Mammary epithelial cell (primary cell): ENCODE results near the gene RGS19.

Source experiments
- EZH2 ChIP-seq: IDR thresholded peaks from 2 replicates; pipeline ENCODE4 v1.6.1; 2012; ENCODE audit warnings: low read length, inconsistent platforms, borderline replicate concordance
- TF ChIP-seq, protein P1 (sequence below), 2 donors: IDR thresholded peaks in 1 of 2; conservative IDR thresholded peaks in 1 of 2; 2 replicates each; pipeline ENCODE4 v1.5.1; 2011 to 2012; ENCODE audit warnings: inconsistent platforms in 2 of 2, low read length in 2 of 2, mild to moderate bottlenecking in 2 of 2, control low read depth in 1 of 2, low read depth in 1 of 2; ENCODE audit not compliant: insufficient read depth in 1 of 2; ENCODE audit errors: extremely low read depth in 1 of 2

DNA sequence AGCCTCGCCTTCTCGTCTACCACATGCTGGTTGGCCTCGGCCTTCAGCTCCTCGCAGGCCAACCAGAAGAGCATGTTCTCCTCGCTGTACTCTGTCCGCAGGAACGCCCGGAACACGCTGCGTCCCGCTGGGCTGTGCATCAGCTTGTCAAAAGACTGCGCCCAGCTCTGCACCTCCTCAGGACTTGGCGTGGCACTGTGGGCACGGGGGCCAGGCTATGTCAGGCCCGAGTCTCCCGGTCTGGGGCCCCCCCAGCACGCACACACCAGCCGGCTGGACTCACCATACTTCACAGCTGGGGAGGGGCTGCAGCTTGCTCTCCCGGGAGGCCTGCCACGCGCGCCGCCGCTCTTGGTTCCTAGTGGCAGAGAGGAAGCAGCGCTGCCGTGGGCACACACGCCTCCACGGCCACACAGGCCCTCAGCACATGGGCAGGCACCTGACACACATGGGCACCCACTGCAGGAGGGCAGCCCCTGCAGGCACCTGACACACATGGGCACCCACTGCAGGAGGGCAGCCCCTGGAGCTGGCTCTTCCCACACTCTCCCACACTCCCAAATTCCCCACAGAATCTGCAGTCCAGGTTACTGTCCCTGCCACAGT lies 5.0 kb downstream of the RGS19 start:
- TF ChIP-seq, protein P1, sequence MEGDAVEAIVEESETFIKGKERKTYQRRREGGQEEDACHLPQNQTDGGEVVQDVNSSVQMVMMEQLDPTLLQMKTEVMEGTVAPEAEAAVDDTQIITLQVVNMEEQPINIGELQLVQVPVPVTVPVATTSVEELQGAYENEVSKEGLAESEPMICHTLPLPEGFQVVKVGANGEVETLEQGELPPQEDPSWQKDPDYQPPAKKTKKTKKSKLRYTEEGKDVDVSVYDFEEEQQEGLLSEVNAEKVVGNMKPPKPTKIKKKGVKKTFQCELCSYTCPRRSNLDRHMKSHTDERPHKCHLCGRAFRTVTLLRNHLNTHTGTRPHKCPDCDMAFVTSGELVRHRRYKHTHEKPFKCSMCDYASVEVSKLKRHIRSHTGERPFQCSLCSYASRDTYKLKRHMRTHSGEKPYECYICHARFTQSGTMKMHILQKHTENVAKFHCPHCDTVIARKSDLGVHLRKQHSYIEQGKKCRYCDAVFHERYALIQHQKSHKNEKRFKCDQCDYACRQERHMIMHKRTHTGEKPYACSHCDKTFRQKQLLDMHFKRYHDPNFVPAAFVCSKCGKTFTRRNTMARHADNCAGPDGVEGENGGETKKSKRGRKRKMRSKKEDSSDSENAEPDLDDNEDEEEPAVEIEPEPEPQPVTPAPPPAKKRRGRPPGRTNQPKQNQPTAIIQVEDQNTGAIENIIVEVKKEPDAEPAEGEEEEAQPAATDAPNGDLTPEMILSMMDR (conservative IDR thresholded peaks at IDR 0.05 in 1 of 2, IDR thresholded peaks at IDR 0.05 in 1 of 2; ENCODE audit: extremely low read depth in 1 of 2, insufficient read depth in 1 of 2, low read depth in 1 of 2, low read length in 2 of 2), result no peak
- TF ChIP-seq EZH2, result no peak
